ENCODE measurements around the gene TENM4. TPM values are rescaled to one million over a fixed set of nuclear protein-coding genes. Genes with fewer than 3 reads are reported as not detected.
A peak's percentile ranks its signal among the peaks of the same experiment; 100 is the strongest.

TENM4 gene
- total and polyA plus RNA-seq, 2 of the 13 experiments (the other 11 are each of a cell fraction or from before 2014, with no cell fraction given): not detected

DNA sequence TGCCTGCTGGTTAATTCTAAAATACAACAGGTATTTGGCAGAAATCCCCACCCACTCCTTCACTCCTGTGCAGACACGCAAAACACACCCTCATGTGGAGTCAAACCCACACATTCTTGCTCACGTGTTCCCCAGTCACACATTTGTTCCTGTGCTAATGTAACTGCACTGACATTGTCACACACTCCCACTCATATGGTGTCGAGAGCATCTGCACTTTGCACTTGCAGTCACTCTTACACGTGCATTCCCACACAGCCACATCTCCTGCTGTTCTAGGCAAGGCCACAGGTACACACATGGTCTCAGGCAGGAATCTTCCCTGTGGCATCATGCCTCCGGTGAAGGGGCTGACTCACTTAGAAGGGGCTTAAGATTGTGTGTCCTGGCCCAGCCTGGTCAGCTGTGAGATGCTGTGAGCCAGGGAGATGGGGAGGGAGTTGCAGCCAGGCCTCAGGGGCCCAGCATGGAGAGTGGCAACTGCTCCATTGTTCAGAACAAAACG, 395.0 kb downstream of the TENM4 start:
- intact Hi-C loops (cut with micrococcal nuclease; ENCODE audit: unreplicated experiment) (no loop called here), in situ Hi-C loops (cut with HindIII; ENCODE audit: extremely low pct_ligation_motif_present, low pct_unique_long_range_greater_than_20kb) (no loop called here)
- TF ChIP-seq, protein P1, sequence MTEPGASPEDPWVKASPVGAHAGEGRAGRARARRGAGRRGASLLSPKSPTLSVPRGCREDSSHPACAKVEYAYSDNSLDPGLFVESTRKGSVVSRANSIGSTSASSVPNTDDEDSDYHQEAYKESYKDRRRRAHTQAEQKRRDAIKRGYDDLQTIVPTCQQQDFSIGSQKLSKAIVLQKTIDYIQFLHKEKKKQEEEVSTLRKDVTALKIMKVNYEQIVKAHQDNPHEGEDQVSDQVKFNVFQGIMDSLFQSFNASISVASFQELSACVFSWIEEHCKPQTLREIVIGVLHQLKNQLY (CRISPR knock-in tag; IDR thresholded peaks at IDR 0.05): 0 out of 2 replicates have a peak, but pooled peaks have one; percentile 36
- TF ChIP-seq GATAD2A (CRISPR knock-in tag; IDR thresholded peaks at IDR 0.05) (0 out of 2 replicates have a peak, but pooled peaks have one; percentile 20), NONO (IDR thresholded peaks at IDR 0.05) (no peak), NONO (CRISPR knock-in tag; conservative IDR thresholded peaks at IDR 0.05) (0 out of 2 replicates have a peak, but pooled peaks have one; percentile 23), ARNTL (CRISPR knock-in tag; IDR thresholded peaks at IDR 0.05) (0 out of 2 replicates have a peak, but pooled peaks have one; percentile 38), FOXJ3 (CRISPR knock-in tag; IDR thresholded peaks at IDR 0.05; ENCODE audit: borderline replicate concordance) (no peak), BHLHE40 (IDR thresholded peaks at IDR 0.05; ENCODE audit: low read length) (peak; percentile 95), ZNF598 (CRISPR knock-in tag; IDR thresholded peaks at IDR 0.05; ENCODE audit: borderline replicate concordance) (no peak), ZNF101 (CRISPR knock-in tag; IDR thresholded peaks at IDR 0.05; ENCODE audit: borderline replicate concordance, low read depth) (no peak), ZNF790 (CRISPR knock-in tag; IDR thresholded peaks at IDR 0.05; ENCODE audit: borderline replicate concordance) (no peak), TBX3 (IDR thresholded peaks at IDR 0.05; ENCODE audit: borderline replicate concordance) (0 out of 2 replicates have a peak, but pooled peaks have one; percentile 33), ZNF781 (CRISPR knock-in tag; IDR thresholded peaks at IDR 0.05; ENCODE audit: borderline replicate concordance, not compliant biosample characterization) (no peak), PCBP1 (IDR thresholded peaks at IDR 0.05; ENCODE audit: borderline replicate concordance, low read depth, low read length) (no peak), ZNF841 (CRISPR knock-in tag; IDR thresholded peaks at IDR 0.05; ENCODE audit: borderline replicate concordance) (no peak), HNF4A (CRISPR knock-in tag; IDR thresholded peaks at IDR 0.05) (peak; percentile 67), SALL1 (CRISPR knock-in tag; IDR thresholded peaks at IDR 0.05) (peak; percentile 33; the same call in 1 of the 2 replicates), HOXA7 (CRISPR knock-in tag; IDR thresholded peaks at IDR 0.05) (0 out of 2 replicates have a peak, but pooled peaks have one; percentile 44), ONECUT2 (CRISPR knock-in tag; IDR thresholded peaks at IDR 0.05) (no peak), SOX5 (CRISPR knock-in tag; IDR thresholded peaks at IDR 0.05; ENCODE audit: borderline replicate concordance) (0 out of 2 replicates have a peak, but pooled peaks have one; percentile 22), ZNF441 (CRISPR knock-in tag; IDR thresholded peaks at IDR 0.05; ENCODE audit: borderline replicate concordance) (0 out of 2 replicates have a peak, but pooled peaks have one; percentile 50)
- TF ChIP-seq, protein P2, sequence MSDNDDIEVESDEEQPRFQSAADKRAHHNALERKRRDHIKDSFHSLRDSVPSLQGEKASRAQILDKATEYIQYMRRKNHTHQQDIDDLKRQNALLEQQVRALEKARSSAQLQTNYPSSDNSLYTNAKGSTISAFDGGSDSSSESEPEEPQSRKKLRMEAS (IDR thresholded peaks at IDR 0.05): peak; percentile 62
- TF ChIP-seq, protein P3, sequence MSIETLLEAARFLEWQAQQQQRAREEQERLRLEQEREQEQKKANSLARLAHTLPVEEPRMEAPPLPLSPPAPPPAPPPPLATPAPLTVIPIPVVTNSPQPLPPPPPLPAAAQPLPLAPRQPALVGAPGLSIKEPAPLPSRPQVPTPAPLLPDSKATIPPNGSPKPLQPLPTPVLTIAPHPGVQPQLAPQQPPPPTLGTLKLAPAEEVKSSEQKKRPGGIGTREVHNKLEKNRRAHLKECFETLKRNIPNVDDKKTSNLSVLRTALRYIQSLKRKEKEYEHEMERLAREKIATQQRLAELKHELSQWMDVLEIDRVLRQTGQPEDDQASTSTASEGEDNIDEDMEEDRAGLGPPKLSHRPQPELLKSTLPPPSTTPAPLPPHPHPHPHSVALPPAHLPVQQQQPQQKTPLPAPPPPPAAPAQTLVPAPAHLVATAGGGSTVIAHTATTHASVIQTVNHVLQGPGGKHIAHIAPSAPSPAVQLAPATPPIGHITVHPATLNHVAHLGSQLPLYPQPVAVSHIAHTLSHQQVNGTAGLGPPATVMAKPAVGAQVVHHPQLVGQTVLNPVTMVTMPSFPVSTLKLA (IDR thresholded peaks at IDR 0.05): peak; percentile 37; the same call in 1 of the 2 replicates
- H3K4me1 ChIP-seq (ENCODE audit: insufficient read depth, low read length): peaks cover 30% of the 10 kb centered on the region
- no peaks in the 10 kb centered on the region for H4K20me1 ChIP-seq (ENCODE audit: insufficient read depth, low read length)
- no peak overlapping the region for H3K27ac ChIP-seq (ENCODE audit: extremely low read length, insufficient read depth, low read length)
- no peaks in the 10 kb centered on the region for H3K36me3 ChIP-seq (replicated peaks in 1 of 2; ENCODE audit: control insufficient read depth in 1 of 2, insufficient read depth in 2 of 2, low read length in 2 of 2)
- no peak overlapping the region for H3K9ac ChIP-seq (ENCODE audit: insufficient read depth, low read depth, low read length)
- no peaks in the 10 kb centered on the region for H3K27me3 ChIP-seq (ENCODE audit: control insufficient read depth in 1 of 2, insufficient read depth in 2 of 2, low read length in 2 of 2)
- no peak overlapping the region for H2AFZ ChIP-seq (ENCODE audit: low read length)
- CTCF ChIA-PET (ENCODE audit: low intra/inter-chr PET ratio, low total read pairs): no interaction called here
- H3K9me3 ChIP-seq (ENCODE audit: low read length): no peaks in the 10 kb centered on the region
- no peak overlapping the region for H3K4me2 ChIP-seq (ENCODE audit: low read depth, low read length)
- no peaks in the 10 kb centered on the region for H3K79me2 ChIP-seq (ENCODE audit: insufficient read depth, low read length)
- ATAC-seq (peak; percentile 68), FAIRE-seq (no peak), DNase-seq (ENCODE audit: low spot score) (no peak)
- H3K4me3 ChIP-seq (replicated peaks in 1 of 3; ENCODE audit: insufficient read depth in 1 of 3, low read depth in 2 of 3, low read length in 3 of 3): no peak overlapping the region
- BruUV-seq (replicated peaks): no TSS peak
- WGBS (ENCODE audit: low lambda C conversion rate): 7% methylated on average over 5 of the region's 6 CpGs
- POLR2A ChIA-PET: no interaction called here

Measured in HepG2 (cell line).